ENCODE data around the gene MRPS27.
A peak's percentile ranks its signal among the peaks of the same experiment; 100 is the strongest.

The MRPS27 gene

GRCh38 chr5:72319976-72320752 is at the start of gene MRPS27, which contains the start of gene PTCD2:
Gene MRPS27 (minus strand): TSS chr5:72320240. CDS start chr5:72320221, 19 bp downstream.
Gene PTCD2 (plus strand): TSS chr5:72320373. CDS start chr5:72320383, 10 bp downstream.
- DNase-seq (ENCODE audit: low read depth), result peak; percentile 90

GRCh38 chr5:72369711-72370110 is 49.7 kb upstream of the MRPS27 start:
- DNase-seq (ENCODE audit: low read depth), result no peak

- DNase-seq (ENCODE audit: low read depth), result no peak
Measured at GRCh38 chr5:72369301-72369700, 49.3 kb upstream of the MRPS27 start.

GRCh38 chr5:72368271-72368670 is 48.2 kb upstream of the MRPS27 start:
- DNase-seq (ENCODE audit: low read depth), result no peak

- DNase-seq (ENCODE audit: low read depth), result no peak
Measured at GRCh38 chr5:72366324-72366976, 46.4 kb upstream of the MRPS27 start.

GRCh38 chr5:72364951-72365350 is 44.9 kb upstream of the MRPS27 start:
- no peak for DNase-seq (ENCODE audit: low read depth)

- no peak for DNase-seq (ENCODE audit: low read depth)
Measured at GRCh38 chr5:72364171-72364570, 44.1 kb upstream of the MRPS27 start.

GRCh38 chr5:72363166-72363802 is 43.2 kb upstream of the MRPS27 start:
- no peak for DNase-seq (ENCODE audit: low read depth)

GRCh38 chr5:72359886-72360285 is 39.8 kb upstream of the MRPS27 start:
- DNase-seq (ENCODE audit: low read depth), result no peak

- no peak for DNase-seq (ENCODE audit: low read depth)
Measured at GRCh38 chr5:72358925-72359324, 38.9 kb upstream of the MRPS27 start.

GRCh38 chr5:72356361-72356760 is 36.3 kb upstream of the MRPS27 start:
- DNase-seq (ENCODE audit: low read depth), result no peak

GRCh38 chr5:72355706-72356299 is 35.8 kb upstream of the MRPS27 start:
- no peak for DNase-seq (ENCODE audit: low read depth)

- DNase-seq (ENCODE audit: low read depth), result no peak
Measured at GRCh38 chr5:72353046-72353445, 33.0 kb upstream of the MRPS27 start.

GRCh38 chr5:72352616-72353015 is 32.6 kb upstream of the MRPS27 start:
- DNase-seq (ENCODE audit: low read depth), result no peak

- no peak for DNase-seq (ENCODE audit: low read depth)
Measured at GRCh38 chr5:72351376-72351775, 31.3 kb upstream of the MRPS27 start.

- no peak for DNase-seq (ENCODE audit: low read depth)
Measured at GRCh38 chr5:72347801-72348308, 27.8 kb upstream of the MRPS27 start.

GRCh38 chr5:72346398-72346797 is 26.4 kb upstream of the MRPS27 start:
- no peak for DNase-seq (ENCODE audit: low read depth)

- no peak for DNase-seq (ENCODE audit: low read depth)
Measured at GRCh38 chr5:72338689-72339209, 18.7 kb upstream of the MRPS27 start.

GRCh38 chr5:72337159-72337558 is 17.1 kb upstream of the MRPS27 start:
- DNase-seq (ENCODE audit: low read depth), result no peak

GRCh38 chr5:72330712-72331111 is 10.7 kb upstream of the MRPS27 start:
- no peak for DNase-seq (ENCODE audit: low read depth)

GRCh38 chr5:72328172-72328571 is 8.1 kb upstream of the MRPS27 start:
- DNase-seq (ENCODE audit: low read depth), result no peak

- DNase-seq (ENCODE audit: low read depth), result no peak
Measured at GRCh38 chr5:72326306-72326649, 6.2 kb upstream of the MRPS27 start.
